GM21515 (cell line): Measurements from ENCODE around the gene SPG7.
"Not testable (repeated sequence)": the region's sequence is repeated elsewhere in the genome, so short reads cannot be mapped to it uniquely, and the experiment has no call there.

Experiments
- ATAC-seq: cut with Tn5 transposase; IDR thresholded peaks from one replicate; pipeline ENCODE4 v1.9.1; 2021; ENCODE audit not compliant: unreplicated experiment

The SPG7 gene

DNA sequence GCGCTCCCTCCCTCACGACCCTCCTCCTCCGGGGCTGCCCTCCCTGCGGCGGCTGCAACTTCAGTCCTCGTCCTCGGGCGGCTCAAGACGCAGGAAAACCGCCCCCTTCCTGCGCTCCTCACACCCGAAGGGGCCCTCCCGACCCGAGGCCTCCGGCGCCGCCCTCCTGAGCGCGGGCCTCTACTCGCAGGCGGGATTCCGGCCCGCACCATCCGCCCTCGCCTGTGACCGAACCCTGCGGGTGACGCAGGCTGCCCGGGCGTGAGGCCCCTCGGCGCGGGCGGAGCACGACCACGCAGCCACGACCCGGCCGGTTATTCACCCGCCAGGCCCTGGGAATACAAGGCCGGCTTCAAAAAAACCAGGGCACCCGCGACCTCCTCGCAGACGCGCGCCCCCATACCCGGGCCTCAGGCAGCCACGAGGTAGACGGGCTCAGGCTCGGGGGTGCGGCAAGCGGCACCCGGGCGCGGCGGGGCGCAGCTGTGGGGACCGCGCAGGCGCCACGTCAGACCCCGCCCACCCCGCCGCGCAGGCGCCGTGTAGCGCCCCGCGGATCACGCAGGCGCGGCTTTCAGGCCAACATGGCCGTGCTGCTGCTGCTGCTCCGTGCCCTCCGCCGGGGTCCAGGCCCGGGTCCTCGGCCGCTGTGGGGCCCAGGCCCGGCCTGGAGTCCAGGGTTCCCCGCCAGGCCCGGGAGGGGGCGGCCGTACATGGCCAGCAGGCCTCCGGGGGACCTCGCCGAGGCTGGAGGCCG lies at the start of gene SPG7:
Gene SPG7, plus strand, starts transcription at position 570 of the 757 bp plus-strand sequence. Its CDS starts 15 bp downstream, at position 585.
- ATAC-seq = peak; percentile 70

DNA sequence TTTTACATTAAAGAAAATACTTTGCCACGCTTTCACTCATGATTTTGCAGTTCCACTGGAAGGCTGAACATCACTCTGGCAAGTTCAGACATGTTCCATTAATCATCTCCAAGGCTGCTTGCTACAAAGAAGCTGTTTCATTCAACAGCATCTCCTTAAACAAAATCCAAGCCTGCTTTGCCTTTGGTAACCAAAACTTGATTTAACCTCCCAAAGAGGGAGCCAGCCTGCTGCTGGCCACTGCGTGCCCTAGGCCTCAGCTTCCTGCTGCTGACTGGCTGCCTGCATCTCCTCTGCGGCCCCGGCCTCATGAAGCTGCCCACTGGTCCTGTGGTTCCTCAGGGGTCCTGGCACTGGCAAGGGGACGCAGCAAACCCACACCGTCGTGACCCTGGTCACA lies 49.7 kb upstream of the SPG7 start:
- no peak for ATAC-seq

DNA sequence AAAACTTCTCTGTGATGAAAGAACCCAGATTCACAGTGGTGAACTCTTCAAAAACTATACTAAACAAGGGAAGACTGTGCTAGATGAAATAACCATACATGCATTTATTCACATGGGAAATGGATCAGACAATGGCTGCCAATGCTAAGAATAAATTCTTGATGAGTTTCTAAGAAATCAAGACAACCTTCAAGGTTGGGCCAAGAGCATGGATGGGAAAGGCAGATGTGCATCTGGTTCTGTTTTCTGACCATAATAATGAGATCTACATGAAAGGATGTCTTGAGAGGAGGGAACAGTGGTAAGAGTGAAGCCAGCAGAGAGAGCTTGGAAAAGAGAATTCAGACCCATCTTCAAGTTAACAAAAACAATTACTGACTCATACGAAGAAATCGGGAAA lies 49.2 kb upstream of the SPG7 start:
- no peak for ATAC-seq

DNA sequence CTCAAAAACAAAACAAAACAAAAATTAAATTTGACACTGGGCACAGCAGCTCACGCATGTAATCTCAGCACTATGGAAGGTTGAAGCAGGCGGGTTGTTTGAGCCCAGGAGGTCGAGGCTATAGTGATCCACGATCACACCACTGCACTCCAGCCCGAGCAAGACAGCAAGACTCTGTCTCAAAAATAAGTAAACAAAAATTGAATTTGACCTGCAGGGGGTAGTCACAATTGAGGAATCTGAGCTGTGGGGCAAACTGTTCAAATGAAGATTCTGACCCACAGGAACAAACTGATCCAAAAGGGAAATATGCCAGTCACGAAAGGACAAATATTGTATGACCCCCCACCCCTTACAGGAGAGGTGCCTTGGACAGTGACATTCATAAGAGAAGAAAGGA lies 47.6 kb upstream of the SPG7 start:
- ATAC-seq = no peak

DNA sequence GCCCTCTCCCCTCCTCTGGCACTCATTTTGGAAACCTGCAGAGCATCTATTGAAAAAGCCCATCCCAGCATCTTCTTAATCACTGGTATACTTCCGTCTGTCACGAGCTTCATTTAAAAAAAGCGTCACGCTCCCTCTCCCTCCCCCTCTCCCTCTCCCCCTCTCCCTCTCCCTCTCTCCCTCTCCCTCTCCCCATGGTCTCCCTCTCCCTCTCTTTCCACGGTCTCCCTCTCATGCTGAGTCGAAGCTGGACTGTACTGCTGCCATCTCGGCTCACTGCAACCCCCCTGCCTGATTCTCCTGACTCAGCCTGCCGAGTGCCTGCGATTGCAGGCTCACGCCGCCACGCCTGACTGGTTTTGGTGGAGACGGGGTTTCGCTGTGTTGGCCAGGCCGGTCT lies 46.3 kb upstream of the SPG7 start:
- ATAC-seq = not testable (repeated sequence)

DNA sequence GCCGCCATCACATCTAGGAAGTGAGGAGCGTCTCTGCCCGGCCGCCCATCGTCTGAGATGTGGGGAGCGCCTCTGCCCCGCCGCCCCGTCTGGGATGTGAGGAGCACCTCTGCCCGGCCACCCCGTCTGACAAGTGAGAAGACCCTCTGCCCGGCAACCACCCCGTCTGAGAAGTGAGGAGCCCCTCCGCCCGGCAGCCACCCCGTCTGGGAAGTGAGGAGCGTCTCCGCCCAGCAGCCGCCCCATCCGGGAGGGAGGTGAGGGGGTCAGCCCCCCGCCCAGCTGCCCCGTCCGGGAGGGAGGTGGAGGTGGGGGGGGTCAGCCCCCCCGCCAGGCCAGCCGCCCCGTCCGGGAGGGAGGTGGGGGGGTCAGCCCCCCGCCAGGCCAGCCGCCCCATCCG lies 45.6 kb upstream of the SPG7 start:
- not testable (repeated sequence) for ATAC-seq

DNA sequence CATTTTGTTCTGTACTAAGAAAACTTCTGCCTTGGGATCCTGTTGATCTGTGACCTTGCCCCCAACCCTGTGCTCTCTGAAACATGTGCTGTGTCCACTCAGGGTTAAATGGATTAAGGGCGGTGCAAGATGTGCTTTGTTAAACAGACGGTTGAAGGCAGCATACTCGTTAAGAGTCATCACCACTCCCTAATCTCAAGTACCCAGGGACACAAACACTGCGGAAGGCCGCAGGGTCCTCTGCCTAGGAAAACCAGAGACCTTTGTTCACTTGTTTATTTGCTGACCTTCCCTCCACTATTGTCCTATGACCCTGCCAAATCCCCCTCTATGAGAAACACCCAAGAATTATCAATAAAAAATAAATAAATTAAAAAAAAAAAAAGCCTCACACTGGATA lies 44.9 kb upstream of the SPG7 start:
- ATAC-seq = not testable (repeated sequence)

DNA sequence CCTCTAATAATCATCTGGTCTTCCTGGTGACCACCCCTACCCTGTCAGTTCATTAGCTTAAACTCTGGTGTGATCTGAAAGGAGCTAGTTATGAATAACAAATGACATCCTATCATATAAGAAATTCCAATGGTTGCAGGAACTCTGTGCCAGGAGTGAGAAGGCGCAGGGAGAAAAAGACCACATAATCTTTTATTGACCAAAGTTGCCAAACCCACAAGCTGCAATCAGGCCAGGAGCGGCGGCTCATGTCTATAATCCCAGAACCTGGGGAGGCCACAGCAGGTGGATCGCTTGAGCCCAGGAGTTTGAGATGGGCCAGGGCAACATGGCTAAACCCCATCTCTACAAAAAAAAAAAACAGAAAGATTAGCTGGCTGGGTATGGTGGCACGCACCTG lies 41.3 kb upstream of the SPG7 start:
- ATAC-seq = no peak

DNA sequence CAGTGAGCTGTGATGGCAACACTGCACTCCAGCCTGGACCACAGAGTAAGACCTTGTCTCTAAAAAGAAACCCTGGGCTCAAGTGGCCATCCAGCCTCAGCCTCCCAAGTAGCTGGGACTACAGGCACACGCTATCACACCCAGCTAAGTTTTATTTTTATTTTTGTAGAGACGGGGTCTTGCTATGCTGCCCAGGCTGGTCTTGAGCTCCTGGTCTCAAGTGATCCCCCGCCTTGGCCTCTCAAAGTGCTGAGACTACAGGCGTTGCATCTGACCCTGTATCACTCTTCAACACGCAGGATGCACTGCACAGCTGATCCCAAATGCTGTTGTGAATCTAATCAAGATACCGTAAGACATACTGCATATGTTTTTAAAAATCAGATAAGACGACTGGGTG lies 40.8 kb upstream of the SPG7 start:
- no peak for ATAC-seq

DNA sequence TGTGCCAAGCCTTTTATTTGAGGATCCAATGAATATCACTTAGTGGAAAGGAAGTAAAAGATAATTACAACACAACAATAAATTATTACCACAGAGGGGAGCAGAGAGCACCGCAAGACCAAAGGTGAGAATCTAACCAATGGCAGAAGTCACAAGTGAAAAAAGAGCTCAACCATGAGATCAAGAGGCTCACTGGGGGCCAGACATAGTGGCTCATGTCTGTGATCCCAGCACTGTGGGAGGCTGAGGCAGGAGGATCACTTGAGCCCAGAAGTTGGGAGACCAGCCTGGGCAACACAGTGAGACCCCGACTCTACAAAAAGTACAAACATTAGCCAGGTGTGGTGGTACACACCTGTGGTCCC lies 35.5 kb upstream of the SPG7 start:
- ATAC-seq = no peak

DNA sequence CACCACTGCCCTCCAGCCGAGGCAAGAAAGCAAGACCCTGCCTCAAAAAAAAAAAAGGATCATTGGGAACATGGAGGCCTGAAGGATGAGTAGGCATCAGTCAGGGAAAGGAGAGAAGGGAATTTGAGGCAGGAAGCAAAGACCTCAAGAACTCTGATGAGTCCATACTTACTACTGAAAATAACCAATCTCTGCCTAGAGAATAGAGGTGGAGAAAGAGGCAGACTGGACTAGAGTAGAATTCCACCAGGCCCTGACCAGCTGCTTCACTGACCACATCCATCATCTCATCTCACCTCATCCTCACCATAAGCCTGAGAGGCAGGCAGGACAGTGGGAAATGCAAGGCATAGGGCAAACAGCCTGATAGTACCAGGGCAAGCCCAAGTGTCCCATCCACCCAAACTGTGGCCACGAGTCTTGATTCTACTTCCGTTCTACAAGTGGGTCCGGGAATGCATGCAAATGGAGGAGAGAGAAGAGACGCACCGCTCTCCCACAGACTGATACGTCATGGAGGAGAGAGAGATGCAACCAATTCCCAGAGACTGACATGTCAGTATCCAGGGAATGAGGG lies 35.0 kb upstream of the SPG7 start:
- ATAC-seq = no peak

DNA sequence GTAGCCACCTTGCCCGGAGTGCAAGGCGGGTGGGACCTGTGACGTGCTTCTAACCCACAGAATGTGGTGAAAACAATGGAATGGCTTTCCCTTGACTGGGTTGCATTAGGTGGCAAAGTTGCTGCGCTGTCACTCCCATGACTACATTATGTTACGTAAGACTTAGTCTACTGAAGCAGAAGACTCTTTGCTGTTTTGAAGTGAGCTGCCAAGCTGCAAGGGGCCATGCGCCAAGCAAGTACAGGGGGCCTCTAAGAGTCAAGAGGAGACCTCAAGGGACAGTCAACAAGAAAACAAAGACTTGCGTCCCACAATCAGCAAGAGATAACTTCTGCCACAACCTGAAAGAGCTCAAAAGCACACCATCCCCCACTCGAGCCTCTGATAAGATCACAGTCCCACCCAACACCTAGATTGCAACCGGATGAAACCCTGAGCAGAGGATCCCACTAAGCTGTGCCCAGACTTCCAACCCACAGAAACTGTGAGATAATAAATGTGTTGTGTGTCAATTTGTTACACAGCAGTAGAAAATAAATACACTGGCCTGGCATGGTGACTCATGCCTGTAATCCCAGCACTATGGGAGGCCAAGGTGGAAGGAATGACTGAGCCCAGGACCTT lies 34.3 kb upstream of the SPG7 start:
- no peak for ATAC-seq

DNA sequence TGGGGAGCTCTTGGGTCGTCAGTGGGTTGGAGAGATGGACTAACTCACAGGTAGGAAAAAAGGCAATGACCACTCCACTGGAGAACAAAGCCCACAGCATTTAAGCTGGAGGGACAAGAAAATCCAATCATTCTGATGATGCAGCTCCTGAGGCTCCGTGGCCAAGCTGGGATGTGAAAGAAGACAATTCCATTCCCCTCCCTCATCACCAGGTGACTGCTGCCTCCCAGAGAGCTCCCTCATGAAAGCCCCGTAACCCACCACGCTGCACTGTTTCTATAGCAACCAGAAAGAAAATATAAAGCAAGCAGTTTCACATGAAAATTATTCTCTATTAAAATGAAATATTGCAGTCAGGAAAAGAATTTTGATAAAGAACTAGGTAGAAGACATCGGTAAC lies 33.1 kb upstream of the SPG7 start:
- ATAC-seq = no peak

DNA sequence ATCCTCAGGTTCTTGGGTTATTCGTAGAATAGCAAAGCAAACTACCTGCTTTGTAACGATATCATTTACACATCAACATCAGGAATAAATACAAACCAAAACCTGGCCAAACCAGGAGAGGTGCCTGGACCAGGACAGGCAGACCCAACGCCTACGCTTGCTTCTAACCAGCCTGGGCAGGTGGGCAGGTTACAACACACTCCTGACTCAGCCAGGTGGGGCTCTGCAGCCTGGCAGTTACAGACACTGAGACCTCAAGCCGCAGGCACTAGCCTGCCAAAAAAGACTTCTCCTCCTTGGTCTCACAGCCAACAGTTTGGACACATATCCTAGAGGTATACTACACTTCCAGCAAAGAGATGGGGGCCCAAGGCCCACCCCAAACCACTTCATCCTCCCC lies 31.8 kb upstream of the SPG7 start:
- ATAC-seq = peak; percentile 13

DNA sequence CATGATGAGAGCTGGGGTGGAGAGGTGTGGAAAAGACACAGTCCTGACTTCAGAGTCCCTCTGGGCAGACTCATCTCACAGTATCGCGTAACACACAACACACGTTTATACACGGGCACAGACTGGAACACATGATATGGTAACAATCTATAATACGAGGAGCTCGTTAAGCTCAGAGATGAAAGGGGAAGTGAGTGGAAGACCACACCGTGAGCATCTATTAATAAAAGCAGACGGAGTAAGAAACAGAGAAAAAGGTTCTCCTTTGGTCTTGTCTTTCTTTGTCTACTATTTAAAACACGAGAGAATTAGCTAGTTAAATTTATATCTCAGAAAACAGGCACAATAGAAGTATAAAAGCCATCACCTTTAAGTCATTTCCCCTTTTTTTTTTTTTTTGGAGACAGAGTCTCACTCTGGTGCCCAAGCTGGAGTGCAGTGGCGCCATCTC lies 31.4 kb upstream of the SPG7 start:
- peak; percentile 55 for ATAC-seq

DNA sequence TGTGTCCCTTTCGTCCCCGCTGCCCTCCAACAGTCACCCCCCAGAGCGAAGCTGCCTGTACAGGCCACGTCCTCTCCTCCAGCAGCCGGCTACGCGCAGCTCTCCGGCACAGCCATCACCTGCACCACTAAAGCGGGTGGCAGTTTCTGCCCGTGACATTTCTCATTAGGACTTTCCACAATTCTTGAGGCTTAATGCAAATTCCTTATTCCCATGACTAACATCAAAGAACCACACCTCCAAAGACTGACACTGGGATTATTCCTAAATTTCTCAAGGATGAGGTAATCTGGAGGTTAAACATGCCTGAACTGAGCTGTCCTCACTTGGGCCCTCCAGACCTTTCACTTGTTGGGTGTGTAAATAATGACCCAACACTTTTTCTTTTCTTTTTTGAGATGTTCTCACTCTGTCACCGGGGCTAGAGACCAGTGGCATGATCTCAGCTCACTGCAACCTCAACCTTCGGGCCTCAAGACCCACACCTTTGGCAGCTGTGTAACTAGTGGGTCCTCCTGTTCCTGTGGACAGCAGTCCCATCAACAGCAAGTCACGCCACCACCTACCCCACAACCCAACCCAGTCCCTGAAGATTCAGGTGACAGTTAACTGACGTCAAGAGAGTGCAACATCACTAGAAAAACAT lies 29.5 kb upstream of the SPG7 start:
- no peak for ATAC-seq

DNA sequence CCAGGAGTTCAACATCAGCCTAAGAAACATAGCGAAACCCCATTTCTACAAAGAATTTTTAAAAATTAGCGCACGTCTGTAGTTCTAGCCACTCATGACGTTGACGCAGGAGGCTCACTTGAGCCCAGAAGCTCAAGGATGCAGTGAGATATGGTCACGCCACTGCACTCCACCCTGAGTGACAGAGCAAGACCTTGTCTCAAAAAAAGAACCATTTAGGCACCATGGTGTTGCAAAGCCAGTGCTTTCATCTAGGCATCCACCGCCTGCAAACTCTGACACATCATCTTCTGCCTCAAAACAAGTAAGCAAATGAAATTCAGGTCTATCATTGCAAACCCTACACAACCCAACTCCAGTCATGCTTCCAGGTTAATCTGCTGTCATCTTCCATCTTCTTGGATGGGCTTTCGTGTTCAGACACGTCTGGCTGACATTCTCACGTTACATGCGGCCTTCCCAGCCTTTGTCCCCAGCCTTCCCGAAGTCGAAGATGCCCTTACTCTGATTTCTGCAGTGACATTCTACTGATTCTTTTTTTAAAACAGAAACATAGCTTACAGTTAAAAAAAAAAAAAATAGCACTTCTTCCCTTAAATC lies 26.7 kb upstream of the SPG7 start:
- ATAC-seq = no peak

DNA sequence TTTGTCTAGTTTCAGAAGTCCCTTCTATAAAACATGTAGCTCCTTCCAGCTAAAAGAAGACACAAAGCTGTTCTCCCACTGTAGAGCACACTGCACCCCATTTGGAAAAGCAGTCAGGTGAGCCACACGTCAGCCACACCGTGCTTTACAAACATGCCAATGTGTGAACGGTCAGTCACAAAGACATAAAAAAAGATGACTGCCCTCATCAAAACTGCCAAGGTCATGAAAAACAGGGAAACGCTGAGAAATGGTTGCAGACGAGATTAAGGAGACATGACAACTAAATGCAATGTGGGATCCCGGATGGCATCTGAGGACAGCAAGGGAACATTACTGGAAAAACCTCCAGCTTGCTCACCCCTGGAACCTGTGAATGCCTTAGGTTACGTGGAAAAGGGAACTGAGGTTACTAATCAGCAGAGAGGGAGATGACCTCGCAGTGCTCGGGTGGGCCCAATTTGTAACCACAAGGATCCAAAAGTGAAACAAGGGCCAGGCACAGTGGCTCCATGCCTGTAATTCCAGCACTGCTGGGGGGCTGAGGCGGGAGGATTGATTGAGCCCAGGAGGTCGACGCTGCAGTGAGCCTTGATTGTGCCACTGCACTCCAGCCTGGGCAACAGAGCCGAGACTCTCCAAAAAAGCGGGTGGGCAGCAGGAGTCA lies 25.9 kb upstream of the SPG7 start:
- no peak for ATAC-seq

DNA sequence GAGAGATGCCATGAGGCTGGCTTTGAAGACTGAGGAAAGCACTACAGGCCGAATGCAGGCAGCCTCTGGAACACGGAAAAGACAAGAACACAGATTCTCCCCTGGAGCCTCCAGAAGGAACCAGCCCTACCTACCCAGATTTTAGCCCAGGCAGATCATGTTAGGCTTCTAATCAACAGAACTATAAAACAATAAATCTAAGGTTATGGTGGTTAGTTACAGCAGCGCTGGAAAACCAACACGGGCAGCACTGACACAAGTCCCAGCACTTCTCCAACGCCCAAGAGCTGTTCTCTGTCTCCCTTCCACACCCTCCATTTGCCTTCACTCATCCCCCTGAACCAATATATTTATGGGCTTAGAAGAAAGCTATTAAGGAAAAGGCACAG lies 25.4 kb upstream of the SPG7 start:
- no peak for ATAC-seq

DNA sequence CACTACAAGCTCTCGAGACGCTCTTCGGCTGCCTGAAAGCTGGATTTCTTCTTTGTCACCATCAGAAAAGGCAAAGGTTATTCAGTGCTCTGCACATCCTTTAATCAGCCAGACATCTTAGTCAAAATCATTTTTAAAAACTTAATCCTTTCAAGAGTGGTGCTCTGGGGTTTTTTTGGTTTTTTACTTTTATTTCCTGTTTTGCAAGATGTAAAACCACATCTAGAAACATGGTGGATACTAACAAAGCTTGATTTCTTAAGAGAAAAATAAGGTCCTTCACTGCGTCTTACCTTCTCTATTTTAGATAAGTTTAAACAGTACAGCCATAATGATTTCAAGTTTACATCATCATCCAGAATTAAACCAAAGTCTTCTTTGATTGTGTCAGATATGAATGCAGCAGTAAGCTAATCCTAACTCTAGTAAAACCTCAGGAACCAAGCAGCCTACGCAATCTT lies 24.1 kb upstream of the SPG7 start:
- ATAC-seq = no peak
